GM10248 (cell line): Measurements from ENCODE around the gene FAP.

Experiments used
- CTCF ChIA-PET: fragments of 300-600 bp; sonication (Branson Sonifier 250); formaldehyde crosslinking; extraction: SDS; loops from one replicate; lab custom pipeline; 2021; ENCODE audit warnings: antibody characterized with exemption; lab: Yijun Ruan, JAX
- POLR2A ChIA-PET: fragments of 350-650 bp; sonication (Branson Sonifier 250); formaldehyde crosslinking; extraction: SDS; loops from one replicate; lab custom pipeline; 2020; ENCODE audit warnings: antibody characterized with exemption; lab: Yijun Ruan, JAX
- DNase-seq: peaks from one replicate; pipeline ENCODE4 v3.0.0; 2012; ENCODE audit errors: extremely low spot score
- TF ChIP-seq, protein P1 (sequence below): IDR thresholded peaks from 2 replicates; pipeline ENCODE4 v1.5.1; 2012; ENCODE audit warnings: mild to moderate bottlenecking, low read depth; ENCODE audit errors: extremely low read depth, missing control alignments, control extremely low read depth

Gene FAP

DNA sequence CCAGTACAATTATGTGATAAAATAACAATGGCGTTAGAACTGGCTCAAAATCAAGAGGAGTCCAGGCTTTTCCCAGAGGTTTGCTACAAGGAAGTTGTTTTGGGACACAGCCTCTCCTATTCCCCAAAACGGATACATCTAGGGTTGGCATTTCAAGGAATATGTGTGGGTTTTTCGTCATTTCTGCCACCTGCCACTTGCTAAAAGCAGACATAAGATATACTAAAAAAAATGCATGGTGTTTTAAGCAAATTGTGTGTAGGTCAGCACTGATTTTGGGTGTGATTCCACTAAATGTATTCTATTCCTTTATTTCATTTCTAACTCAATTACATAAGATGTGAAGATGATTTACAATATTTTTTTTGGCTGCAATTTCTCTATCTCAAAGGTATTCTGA, 54.8 kb downstream of the FAP start:
- no peak for DNase-seq
- POLR2A ChIA-PET: no interaction called here
- CTCF ChIA-PET: no interaction called here
- TF ChIP-seq, protein P1, sequence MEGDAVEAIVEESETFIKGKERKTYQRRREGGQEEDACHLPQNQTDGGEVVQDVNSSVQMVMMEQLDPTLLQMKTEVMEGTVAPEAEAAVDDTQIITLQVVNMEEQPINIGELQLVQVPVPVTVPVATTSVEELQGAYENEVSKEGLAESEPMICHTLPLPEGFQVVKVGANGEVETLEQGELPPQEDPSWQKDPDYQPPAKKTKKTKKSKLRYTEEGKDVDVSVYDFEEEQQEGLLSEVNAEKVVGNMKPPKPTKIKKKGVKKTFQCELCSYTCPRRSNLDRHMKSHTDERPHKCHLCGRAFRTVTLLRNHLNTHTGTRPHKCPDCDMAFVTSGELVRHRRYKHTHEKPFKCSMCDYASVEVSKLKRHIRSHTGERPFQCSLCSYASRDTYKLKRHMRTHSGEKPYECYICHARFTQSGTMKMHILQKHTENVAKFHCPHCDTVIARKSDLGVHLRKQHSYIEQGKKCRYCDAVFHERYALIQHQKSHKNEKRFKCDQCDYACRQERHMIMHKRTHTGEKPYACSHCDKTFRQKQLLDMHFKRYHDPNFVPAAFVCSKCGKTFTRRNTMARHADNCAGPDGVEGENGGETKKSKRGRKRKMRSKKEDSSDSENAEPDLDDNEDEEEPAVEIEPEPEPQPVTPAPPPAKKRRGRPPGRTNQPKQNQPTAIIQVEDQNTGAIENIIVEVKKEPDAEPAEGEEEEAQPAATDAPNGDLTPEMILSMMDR: no peak

DNA sequence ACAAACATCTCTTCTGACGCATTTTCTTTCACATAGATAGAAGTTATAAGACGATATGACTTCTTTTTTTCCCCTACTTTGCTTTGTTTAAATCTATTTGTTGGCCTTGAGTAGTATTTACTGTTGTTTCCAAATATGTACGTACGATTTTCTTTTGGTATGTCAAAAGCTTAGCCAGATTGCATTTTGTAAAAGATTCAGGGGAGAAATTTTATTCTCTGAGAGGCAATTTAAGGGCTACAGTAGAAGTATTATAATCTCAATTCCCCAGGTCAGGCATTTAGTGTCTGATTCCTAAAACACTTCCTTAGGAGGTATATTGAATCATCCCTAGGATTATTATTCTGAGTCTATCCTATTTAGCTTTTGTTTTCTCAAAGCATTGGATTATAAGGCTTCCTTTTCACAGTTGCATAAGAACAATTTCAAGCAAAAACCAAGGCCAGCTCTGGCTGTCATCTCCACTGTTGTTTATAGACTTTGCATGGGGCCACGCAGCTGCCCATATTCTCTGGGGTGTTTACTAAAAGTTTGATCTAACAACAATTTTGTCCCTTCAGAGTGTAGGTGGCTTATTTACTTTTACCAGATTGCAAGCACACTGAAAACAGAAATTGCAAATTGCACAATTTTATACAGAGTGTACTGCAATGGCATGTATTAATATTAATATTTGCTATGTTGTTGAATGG, 57.6 kb downstream of the FAP start:
- TF ChIP-seq, protein P1: no peak
- DNase-seq: no peak
- CTCF ChIA-PET: interaction anchor here (1.2 to 3.4 kb wide), 3 partner anchors 9 to 54 kb away, joined by 3 to 13 read pairs (median 3); no protein-coding TSS in a partner anchor
- POLR2A ChIA-PET: no interaction called here

DNA sequence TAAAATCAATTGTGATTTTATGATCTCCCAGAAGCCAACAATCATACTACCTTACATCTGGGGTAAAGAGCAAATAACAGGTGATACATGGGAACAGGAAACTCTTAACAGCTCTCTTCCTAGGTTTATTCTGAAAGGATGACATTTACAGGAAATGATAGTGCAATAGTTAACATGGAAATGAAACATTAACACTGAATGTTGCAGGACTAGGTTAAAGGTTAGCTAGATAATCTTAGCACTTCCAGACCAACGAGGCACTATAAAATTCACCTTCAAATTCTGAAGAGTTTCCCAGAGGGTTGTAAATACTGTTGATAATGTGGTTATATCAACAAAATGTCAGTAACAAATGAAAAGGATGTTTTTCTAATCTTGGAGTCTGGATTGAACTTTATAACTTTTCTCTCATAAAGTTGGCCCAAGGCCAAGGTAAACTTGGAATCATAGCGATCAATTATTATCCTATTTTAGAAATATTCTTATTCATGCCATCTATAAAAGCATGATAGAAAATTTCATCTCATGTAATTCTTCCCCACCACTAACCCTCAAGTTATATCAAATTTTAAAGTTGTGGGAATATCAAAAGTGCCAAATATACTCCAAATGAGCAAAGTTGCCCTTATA, 58.3 kb downstream of the FAP start:
- TF ChIP-seq, protein P1: no peak
- CTCF ChIA-PET: interaction anchor here (3.4 kb wide), 1 partner anchor 13 kb away, joined by 13 read pairs; no protein-coding TSS in a partner anchor
- DNase-seq: no peak
- POLR2A ChIA-PET: no interaction called here

DNA sequence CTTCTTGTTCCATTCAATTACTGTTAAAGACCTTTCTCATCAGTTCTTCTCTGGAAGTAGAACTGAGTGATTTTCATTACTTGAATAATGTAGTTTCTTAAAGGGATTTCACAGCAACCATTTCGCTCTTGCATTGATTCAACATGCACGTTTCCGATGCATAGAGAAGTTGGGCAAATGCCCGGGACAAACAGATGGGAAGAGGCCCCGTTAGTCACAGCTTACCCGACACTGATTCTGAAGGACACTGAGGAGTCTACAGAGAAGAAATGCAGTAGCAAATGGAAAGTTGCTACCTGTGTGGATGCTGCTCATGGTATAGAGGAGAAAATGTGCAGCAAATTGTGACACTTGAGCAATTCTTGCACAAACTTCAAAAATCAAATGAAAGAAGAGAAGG, 58.9 kb downstream of the FAP start:
- DNase-seq: no peak
- POLR2A ChIA-PET: no interaction called here
- CTCF ChIA-PET: no interaction called here
- TF ChIP-seq, protein P1: no peak

DNA sequence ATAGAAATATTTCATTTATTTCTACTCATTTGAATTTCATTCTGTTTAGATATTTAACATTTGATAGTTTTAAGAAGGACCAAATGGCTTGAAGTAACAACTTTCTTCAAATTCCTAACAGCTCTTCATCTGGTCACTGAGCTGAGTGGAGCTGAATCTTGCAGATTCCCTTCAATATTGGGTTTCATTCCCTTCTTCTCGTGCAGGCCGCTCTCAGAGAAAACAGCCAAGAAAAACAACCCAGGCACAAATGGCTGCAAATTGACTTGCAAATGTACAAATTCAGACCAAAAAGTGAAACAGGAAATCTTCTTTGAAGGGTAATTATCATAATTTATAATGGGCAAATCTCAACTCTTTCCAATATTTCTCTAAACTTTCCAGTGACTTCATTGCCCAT, 60.9 kb downstream of the FAP start:
- ChIA-PET POLR2A (no interaction called here), CTCF (interaction anchor here (0.9 to 1.4 kb wide), 2 partner anchors 14 to 29 kb away, joined by 3 to 4 read pairs; no protein-coding TSS in a partner anchor)
- TF ChIP-seq, protein P1: no peak
- no peak for DNase-seq

DNA sequence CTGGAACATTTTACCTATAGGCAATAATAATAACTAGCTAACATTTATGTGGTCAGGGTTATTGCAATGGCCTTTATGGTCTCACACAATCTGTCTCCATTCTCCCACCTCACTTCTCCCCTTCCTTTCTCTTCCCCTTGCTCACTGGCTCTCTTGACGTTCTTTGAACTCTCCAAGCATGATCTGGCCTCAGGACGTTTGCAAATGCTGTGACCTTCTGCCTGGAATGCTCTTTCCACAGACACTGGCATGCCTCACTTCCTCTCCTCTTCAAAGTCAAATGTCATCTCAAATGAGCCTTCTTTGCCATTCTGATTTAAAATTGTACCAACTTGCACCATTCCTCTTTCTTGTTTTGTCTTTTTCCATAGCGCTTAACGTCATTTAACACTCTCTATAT, 65.9 kb downstream of the FAP start:
- ChIA-PET CTCF (interaction anchor here (0.8 kb wide), 1 partner anchor 13 kb away, joined by 3 read pairs; no protein-coding TSS in a partner anchor), POLR2A (no interaction called here)
- TF ChIP-seq, protein P1: no peak

More for the DNA sequence above, 65.9 kb downstream of the FAP start:
- DNase-seq: no peak
